Left lung (tissue), 10 donors: Measurements from ENCODE around the gene R3HDM2. TPM values are rescaled to one million over a fixed set of nuclear protein-coding genes. Genes with fewer than 3 reads are reported as not detected.

ENCODE experiments used
- ATAC-seq: fragments of 200-7000 bp; cut with Tn5 transposase; one replicate; pipeline ENCODE4 v1.9.1; 2020; ENCODE audit warnings: moderate library complexity
- DNase-seq, 4 donors: peaks; one replicate each; pipeline ENCODE4 v3.0.0-alpha.2; 2013 to 2020
- H3K27ac ChIP-seq, 2 donors: fragments of 200-600 bp; sonication (generic) in 1 of 2; one replicate each; pipeline versions ENCODE4 v1.5.0 to v1.8.0; 2020 to 2021
- H3K27me3 ChIP-seq, 2 donors: fragments of 200-600 bp; sonication (generic) in 1 of 2; one replicate each; pipeline versions ENCODE4 v1.5.0 to v1.8.0; 2020 to 2021
- H3K36me3 ChIP-seq, 2 donors: fragments of 200-600 bp; sonication (generic) in 1 of 2; one replicate each; pipeline versions ENCODE4 v1.5.0 to v1.8.0; 2020 to 2021
- H3K4me1 ChIP-seq, 2 donors: fragments of 200-600 bp; one replicate each; pipeline ENCODE4 v1.8.0; 2021
- H3K4me3 ChIP-seq, 2 donors: fragments of 200-600 bp; sonication (generic) in 1 of 2; one replicate each; pipeline versions ENCODE4 v1.5.0 to v1.8.0; 2020 to 2021; ENCODE audit warnings: mild to moderate bottlenecking in 1 of 2
- H3K9me3 ChIP-seq, 2 donors: fragments of 200-600 bp; sonication (generic) in 1 of 2; one replicate each; pipeline versions ENCODE4 v1.5.0 to v1.8.0; 2020 to 2021
- intact Hi-C, 2 donors: fragments of 100-400 bp; cut with DNase I; formaldehyde crosslinking; loops; one replicate each; pipeline versions ENCODE4 v1.11.2 to v1.14.2; 2022
- polyA plus RNA-seq, 6 donors: library from polyadenylated mRNA; unstranded; fragments of 120-200 nt; gene quantifications; one replicate each; pipeline ENCODE4 v1.2.1, GENCODE V29; 2013; ENCODE audit not compliant: insufficient read length in 6 of 6
- total RNA-seq, 2 donors: library from RNA; stranded (reverse); fragmentation: NEBNext Ultra II Directional; extraction: Animal tissue kit (Norgen Biotek cat#: 25700); gene quantifications; one replicate each; pipeline ENCODE4 v1.2.1, GENCODE V29; 2021
- TF ChIP-seq, protein P1 (sequence below), 2 donors: fragments of 200-600 bp; sonication (generic) in 1 of 2; IDR thresholded peaks; one replicate each; pipeline versions ENCODE4 v1.5.0 to v1.8.0; 2021; ENCODE audit warnings: antibody characterized with exemption in 2 of 2
- donor health status: DM: no; HTN: yes; CAD: no.
- donor health status: DM: no; HTN: no; CAD: no.

Gene R3HDM2
- total and polyA plus RNA-seq, 8 donors: 52.4 to 92.3 (median 79.8) TPM

DNA sequence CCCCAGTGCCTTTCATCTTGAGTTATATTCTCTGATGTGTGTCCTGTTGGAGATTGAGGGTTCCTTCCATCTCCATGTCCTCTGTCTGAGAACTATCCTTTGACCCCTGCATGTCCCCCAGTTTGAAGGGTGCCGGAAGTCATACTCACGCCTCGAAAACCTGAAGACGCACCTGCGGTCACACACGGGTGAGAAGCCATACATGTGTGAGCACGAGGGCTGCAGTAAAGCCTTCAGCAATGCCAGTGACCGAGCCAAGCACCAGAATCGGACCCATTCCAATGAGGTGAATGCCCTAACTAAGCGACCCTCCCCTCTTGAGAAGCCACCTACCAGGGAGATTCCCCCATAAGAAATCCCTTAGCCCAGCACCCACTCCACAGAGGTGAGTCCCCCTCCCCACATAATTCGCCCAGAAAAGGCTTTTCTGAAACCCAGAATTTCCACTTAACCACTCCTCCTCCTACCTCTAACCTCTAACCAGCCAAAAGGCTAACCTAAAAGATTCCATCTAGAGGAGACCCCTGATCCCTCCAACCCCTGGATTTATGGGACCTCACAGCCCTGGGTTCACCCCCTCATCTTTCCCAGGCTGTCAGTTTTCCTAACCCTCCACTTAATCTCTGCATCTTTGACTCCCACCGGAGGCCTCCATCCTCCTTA is 36.5 kb upstream of the R3HDM2 start:
- no peaks in the 10 kb centered on the region for H3K9me3 ChIP-seq
- TF ChIP-seq, protein P1, sequence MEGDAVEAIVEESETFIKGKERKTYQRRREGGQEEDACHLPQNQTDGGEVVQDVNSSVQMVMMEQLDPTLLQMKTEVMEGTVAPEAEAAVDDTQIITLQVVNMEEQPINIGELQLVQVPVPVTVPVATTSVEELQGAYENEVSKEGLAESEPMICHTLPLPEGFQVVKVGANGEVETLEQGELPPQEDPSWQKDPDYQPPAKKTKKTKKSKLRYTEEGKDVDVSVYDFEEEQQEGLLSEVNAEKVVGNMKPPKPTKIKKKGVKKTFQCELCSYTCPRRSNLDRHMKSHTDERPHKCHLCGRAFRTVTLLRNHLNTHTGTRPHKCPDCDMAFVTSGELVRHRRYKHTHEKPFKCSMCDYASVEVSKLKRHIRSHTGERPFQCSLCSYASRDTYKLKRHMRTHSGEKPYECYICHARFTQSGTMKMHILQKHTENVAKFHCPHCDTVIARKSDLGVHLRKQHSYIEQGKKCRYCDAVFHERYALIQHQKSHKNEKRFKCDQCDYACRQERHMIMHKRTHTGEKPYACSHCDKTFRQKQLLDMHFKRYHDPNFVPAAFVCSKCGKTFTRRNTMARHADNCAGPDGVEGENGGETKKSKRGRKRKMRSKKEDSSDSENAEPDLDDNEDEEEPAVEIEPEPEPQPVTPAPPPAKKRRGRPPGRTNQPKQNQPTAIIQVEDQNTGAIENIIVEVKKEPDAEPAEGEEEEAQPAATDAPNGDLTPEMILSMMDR (IDR thresholded peaks at IDR 0.05): no peak
- intact Hi-C loops: no loop called here
- peaks cover 0 to 34% of the 10 kb centered on the region in 2 donors for H3K27me3 ChIP-seq
- no peak for ATAC-seq
- H3K4me1 ChIP-seq: peaks cover 0 to 28% of the 10 kb centered on the region in 2 donors
- H3K27ac ChIP-seq: no peak overlapping the region
- no peak for DNase-seq
- H3K36me3 ChIP-seq: peaks cover 0 to 52% of the 10 kb centered on the region in 2 donors
- H3K4me3 ChIP-seq: no peak overlapping the region

DNA sequence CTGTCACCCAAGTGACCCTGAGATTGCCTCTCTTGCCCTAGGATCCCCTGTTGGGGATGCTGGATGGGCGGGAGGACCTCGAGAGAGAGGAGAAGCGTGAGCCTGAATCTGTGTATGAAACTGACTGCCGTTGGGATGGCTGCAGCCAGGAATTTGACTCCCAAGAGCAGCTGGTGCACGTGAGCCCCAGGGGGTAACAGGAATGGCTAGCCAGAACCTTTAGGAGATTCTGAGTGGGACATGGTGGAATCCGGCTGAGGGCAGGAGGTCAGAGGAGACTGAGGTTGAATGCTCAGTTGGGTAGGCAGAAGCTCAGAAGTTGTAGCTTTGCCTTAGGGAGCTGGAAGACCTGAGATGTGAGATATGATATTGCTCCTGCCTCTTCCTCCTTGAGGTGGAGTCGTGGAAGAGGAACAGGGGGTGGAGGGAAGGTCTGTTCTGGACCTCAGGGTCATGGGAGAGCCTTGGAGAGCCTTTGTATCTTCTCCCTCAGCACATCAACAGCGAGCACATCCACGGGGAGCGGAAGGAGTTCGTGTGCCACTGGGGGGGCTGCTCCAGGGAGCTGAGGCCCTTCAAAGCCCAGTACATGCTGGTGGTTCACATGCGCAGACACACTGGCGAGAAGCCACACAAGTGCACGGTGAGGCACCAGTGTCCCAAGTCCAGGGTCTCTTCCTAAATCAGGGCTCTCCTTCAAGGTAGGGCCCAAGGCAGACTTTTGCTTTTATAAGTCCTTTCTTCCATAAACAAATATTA is 35.1 kb upstream of the R3HDM2 start:
- H3K27me3 ChIP-seq: peaks cover under 1 to 42% of the 10 kb centered on the region in 2 donors

DNA sequence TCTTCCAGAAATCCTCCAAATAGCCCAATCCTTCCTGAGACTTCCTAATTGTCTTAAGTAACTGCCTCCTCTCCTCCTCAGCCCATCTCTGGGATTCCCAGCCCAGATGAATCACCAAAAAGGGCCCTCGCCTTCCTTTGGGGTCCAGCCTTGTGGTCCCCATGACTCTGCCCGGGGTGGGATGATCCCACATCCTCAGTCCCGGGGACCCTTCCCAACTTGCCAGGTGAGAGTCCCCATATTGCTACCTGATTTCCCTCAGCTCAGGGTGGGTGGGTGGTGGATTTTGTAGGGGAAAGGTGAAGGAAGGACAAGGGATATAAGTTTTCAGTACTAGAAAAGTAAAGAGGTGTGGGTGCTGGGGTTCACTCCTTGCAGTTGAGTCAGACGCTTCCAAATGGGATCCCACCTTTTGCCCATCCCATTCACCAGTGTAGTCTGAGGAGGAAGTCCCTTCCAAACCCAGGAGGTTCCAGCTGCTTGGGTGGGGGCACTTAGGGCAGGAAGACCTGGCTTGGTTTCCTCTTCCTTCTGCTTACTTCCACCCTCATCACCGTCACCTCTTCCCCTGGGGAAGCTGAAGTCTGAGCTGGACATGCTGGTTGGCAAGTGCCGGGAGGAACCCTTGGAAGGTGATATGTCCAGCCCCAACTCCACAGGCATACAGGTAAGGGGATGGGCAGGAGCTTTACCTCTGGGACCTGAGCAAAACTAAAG is 34.3 kb upstream of the R3HDM2 start:
- Histone ChIP-seq H3K4me3 (no peak overlapping the region), H3K9me3 (no peaks in the 10 kb centered on the region), H3K27me3 (peaks cover 3 to 43% of the 10 kb centered on the region in 2 donors), H3K27ac (no peak overlapping the region), H3K36me3 (peaks cover 0 to 31% of the 10 kb centered on the region in 2 donors), H3K4me1 (peaks cover 0 to 40% of the 10 kb centered on the region in 2 donors)
- ATAC-seq (no peak), DNase-seq (no peak)
- intact Hi-C loops: no loop called here
- TF ChIP-seq, protein P1 (IDR thresholded peaks at IDR 0.05): no peak

More for the DNA sequence above, 35.1 kb upstream of the R3HDM2 start:
- Histone ChIP-seq H3K4me3 (no peak overlapping the region), H3K36me3 (peaks cover 0 to 38% of the 10 kb centered on the region in 2 donors), H3K27ac (no peak overlapping the region), H3K4me1 (peaks cover 0 to 40% of the 10 kb centered on the region in 2 donors), H3K9me3 (no peaks in the 10 kb centered on the region)
- intact Hi-C loops: no loop called here
- no peak for DNase-seq
- ATAC-seq: no peak
- TF ChIP-seq, protein P1 (IDR thresholded peaks at IDR 0.05): no peak

DNA sequence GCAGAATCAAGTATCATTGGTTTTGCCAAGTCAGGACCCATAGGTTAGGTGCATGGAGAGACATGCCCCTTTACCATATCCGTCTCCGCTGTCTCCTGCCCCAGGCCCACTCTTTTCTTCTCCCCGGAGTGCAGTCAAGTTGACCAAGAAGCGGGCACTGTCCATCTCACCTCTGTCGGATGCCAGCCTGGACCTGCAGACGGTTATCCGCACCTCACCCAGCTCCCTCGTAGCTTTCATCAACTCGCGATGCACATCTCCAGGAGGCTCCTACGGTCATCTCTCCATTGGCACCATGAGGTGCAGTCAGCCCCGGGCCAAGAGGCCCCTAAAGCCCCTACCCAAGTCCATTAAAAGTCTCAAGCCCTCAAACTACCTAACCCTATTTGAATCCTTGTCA is 33.7 kb upstream of the R3HDM2 start:
- H3K9me3 ChIP-seq: no peaks in the 10 kb centered on the region
- H3K27ac ChIP-seq: no peak overlapping the region
- TF ChIP-seq, protein P1 (IDR thresholded peaks at IDR 0.05): no peak
- peaks cover 0 to 40% of the 10 kb centered on the region in 2 donors for H3K4me1 ChIP-seq
- intact Hi-C loops: no loop called here
- no peak overlapping the region for H3K4me3 ChIP-seq
- DNase-seq (no peak), ATAC-seq (no peak)
- peaks cover 0 to 25% of the 10 kb centered on the region in 2 donors for H3K36me3 ChIP-seq
- peaks cover 3 to 48% of the 10 kb centered on the region in 2 donors for H3K27me3 ChIP-seq

DNA sequence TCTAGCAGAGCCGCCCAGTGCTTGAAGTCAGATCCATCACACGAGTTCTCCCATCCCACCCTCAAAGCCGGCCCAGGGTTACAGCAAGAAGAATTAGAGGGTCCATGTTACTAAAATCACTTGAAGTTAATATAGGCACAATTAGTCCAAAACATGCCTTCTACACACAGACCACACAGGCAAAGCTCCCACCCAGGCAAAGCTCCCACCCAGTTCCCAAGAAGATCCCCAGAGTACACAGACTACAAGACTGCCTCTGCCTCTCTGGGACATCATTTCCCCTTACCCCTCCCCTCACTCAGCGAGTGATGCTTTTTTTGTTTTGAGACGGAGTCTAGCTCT is 32.0 kb upstream of the R3HDM2 start:
- Histone ChIP-seq H3K27me3 (peaks cover 3 to 45% of the 10 kb centered on the region in 2 donors), H3K4me1 (peaks cover 6 to 45% of the 10 kb centered on the region in 2 donors), H3K36me3 (peaks cover 0 to 8% of the 10 kb centered on the region in 2 donors), H3K9me3 (no peaks in the 10 kb centered on the region), H3K27ac (peak overlapping the region in 1 of 2 donors; percentile 42), H3K4me3 (peak overlapping the region in 1 of 2 donors; percentile 68)
- DNase-seq (no peak), ATAC-seq (no peak)
- TF ChIP-seq, protein P1 (IDR thresholded peaks at IDR 0.05): peak in 1 of 2 donors; percentile 31
- intact Hi-C loops: no loop called here
